ENCODE data around the gene GRPEL1.
"Not testable (repeated sequence)": the region's sequence is repeated elsewhere in the genome, so short reads cannot be mapped to it uniquely, and the experiment has no call there.

Gene GRPEL1

GRCh38 chr4:7089213-7089986 lies 21.5 kb upstream of the GRPEL1 start:
- no peak for DNase-seq

- DNase-seq = no peak
Measured at GRCh38 chr4:7087036-7087435, 19.2 kb upstream of the GRPEL1 start.

GRCh38 chr4:7086384-7086783 lies 18.5 kb upstream of the GRPEL1 start:
- no peak for DNase-seq

GRCh38 chr4:7084564-7084961 lies 16.7 kb upstream of the GRPEL1 start:
- DNase-seq = not testable (repeated sequence)

GRCh38 chr4:7083597-7084563 lies 16.0 kb upstream of the GRPEL1 start:
- DNase-seq = no peak

- not testable (repeated sequence) for DNase-seq
Measured at GRCh38 chr4:7079909-7080308, 12.0 kb upstream of the GRPEL1 start.

GRCh38 chr4:7079483-7079882 lies 11.6 kb upstream of the GRPEL1 start:
- DNase-seq = not testable (repeated sequence)

- DNase-seq = no peak
Measured at GRCh38 chr4:7078025-7078424, 10.2 kb upstream of the GRPEL1 start.

- DNase-seq = no peak
Measured at GRCh38 chr4:7077371-7077770, 9.5 kb upstream of the GRPEL1 start.

- no peak for DNase-seq
Measured at GRCh38 chr4:7076696-7077082, 8.8 kb upstream of the GRPEL1 start.

- no peak for DNase-seq
Measured at GRCh38 chr4:7075962-7076695, 8.3 kb upstream of the GRPEL1 start.

- DNase-seq = no peak
Measured at GRCh38 chr4:7074426-7074825, 6.6 kb upstream of the GRPEL1 start.

GRCh38 chr4:7073526-7074390 lies 5.9 kb upstream of the GRPEL1 start:
- no peak for DNase-seq

GRCh38 chr4:7073059-7073458 lies 5.2 kb upstream of the GRPEL1 start:
- DNase-seq = no peak

GRCh38 chr4:7070729-7071511 lies 3.1 kb upstream of the GRPEL1 start:
- peak; percentile 79 to 85 for DNase-seq

- no peak for DNase-seq
Measured at GRCh38 chr4:7068883-7069282, 1.0 kb upstream of the GRPEL1 start.

- DNase-seq = no peak
Measured at GRCh38 chr4:7068279-7068842, 497 bp upstream of the GRPEL1 start.

GRCh38 chr4:7067126-7067451 lies 775 bp downstream of the GRPEL1 start:
- no peak for DNase-seq

- DNase-seq = no peak
Measured at GRCh38 chr4:7066493-7066892, 1.4 kb downstream of the GRPEL1 start.

GRCh38 chr4:7066006-7066405 lies 1.9 kb downstream of the GRPEL1 start:
- DNase-seq = no peak

GRCh38 chr4:7063362-7063761 lies 4.5 kb downstream of the GRPEL1 start:
- no peak for DNase-seq

Data from stimulated activated CD4-positive, alpha-beta T cell treated with anti-CD3 and anti-CD28 coated beads, Interleukin-4, amount 100 ng/mL, for 4 hours (primary cell).